CD4-positive, alpha-beta T cell treated with Interleukin-2 at 100 ng/mL for 4 hours (primary cell): ENCODE results near the gene PEX16.

Experiments
- DNase-seq: peaks from one replicate; pipeline ENCODE4 v3.0.0-alpha.2; 2020; ENCODE audit warnings: low spot score

The PEX16 gene

DNA sequence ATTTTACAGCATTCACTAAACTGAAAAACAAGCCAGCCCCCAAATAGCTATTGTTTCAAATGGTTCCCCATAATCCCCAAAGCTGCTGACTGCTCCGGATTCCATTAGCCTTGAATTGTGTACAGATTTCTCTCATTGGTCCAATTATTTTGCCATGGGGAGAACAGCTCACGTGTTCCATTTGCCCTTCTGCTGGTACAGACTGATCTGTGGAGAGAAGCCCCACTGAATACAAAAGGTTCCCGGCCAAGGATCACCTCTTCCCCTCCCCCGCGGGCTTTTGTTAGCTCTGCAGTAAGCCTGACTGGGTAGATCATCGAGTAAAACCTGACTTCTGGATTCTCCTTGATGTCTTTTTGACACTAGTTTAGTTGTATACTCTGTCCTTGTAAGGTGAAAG lies 41.3 kb downstream of the PEX16 start:
- DNase-seq: no peak

DNA sequence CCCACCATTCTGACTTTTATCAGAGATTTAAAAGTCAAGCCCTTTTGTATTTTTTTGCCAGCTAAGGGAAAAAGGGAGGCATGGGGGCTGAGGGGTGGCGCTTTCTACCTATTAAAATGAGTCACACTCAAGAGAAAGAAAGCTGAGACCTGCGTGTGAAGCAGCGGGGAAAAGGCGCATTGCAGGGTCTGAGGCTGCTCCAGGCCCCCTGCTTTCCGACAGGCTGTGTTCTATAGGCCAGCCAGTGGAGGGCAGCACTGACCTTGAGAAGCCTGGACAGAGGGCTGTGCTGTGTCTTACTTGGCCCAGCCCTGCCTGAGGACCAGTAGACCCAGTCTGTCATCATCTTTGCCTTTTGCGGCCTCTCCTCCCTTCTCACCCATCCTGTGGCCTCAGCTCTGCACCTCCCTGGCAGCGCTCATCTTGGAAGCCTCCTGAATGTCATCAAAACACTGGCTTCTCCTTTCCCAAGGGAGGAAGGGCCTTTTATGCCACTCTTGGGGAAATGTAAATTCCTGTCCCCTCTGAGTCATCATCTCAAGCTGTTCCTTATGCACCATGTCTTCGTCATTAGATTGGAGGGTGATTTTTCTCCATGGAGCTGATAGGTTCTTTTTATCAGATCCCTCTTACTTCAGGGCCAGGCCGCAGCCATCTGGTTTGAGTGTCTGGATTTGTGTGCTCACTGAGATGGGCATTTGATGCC lies 44.9 kb downstream of the PEX16 start:
- peak; percentile 32 for DNase-seq

DNA sequence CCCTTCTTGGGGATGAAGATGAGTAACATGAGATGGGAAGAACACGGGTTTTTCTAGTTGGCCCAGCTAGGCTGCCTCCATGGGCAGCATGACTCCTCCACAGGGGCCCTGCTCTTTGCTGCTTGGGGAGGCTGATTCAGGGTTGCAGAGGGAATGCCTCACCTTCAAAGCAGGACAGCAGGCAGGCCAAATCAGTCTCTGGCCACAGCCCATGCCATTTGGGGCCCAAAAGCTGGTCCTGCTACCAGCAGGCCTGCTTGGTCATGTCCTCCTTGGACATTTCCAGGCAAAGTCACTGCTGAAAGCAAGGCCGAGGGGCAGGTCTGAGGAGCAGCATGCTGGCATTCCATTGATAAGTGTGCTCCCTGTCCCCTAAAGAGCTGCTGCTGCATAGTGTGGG lies 46.0 kb downstream of the PEX16 start:
- DNase-seq: no peak

DNA sequence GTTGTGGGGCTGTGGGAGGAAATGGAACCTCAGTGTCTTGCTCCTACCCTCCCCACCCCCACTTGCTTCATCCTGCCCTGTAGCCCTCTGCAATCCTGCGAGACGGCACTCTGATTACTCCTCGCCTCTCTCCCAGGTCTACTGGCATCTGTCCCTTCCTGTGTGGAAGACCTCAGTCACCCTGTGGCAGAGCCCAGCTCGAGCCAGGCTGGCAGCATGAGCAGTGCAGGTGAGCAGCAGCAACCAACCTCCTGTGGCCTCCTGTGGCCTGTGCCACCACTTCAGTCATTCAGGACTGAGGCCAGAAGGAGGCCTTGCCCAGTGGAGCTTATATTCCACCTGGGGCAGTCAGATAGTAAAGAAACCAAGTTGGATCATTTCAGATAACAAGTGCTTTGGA lies 47.0 kb downstream of the PEX16 start:
- no peak for DNase-seq

DNA sequence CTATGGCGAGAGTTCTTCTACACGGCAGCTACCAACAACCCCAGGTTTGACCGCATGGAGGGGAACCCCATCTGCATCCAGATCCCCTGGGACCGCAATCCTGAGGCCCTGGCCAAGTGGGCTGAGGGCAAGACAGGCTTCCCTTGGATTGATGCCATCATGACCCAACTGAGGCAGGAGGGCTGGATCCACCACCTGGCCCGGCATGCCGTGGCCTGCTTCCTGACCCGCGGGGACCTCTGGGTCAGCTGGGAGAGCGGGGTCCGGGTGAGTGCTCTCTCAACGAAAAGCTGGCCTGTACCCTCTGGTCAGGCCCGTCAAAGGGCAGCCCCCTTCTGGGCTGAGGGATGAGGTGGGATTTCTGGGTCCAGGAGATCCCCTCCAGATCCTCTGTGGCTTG lies 48.1 kb downstream of the PEX16 start:
- DNase-seq: no peak

- DNase-seq: no peak
These were observed 53.6 kb downstream of the PEX16 start for GRCh38 chr11:45864041-45864440.

DNA sequence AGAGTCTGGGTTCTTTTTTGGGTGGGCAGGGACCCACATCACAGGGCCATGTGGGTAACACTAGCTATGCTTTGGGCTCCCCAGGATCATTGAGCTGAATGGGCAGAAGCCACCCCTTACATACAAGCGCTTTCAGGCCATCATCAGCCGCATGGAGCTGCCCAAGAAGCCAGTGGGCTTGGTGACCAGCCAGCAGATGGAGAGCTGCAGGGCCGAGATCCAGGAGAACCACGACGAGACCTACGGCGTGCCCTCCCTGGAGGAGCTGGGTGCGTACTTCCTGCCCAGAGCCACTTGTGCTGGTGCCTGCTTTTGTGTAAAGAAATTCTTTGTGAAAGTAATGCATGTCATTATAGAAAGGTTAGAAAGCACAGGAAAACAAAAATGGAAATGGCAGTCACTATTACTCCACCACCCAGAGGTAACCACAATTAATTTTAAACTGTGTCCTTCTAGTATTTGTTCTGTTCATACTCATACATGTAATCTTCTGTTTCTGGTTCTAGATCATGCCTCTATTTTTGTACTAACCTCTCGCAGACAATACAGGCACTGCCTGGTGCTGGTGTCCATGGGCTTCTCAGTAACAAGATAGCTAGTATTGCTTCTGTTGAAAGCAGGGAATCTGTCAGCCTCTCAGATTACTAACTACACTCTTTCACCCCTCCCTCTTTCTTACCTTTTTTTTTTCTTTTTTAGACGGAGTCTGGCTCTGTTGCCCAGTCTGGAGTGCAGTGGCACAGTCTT lies 56.7 kb downstream of the PEX16 start:
- no peak for DNase-seq

DNA sequence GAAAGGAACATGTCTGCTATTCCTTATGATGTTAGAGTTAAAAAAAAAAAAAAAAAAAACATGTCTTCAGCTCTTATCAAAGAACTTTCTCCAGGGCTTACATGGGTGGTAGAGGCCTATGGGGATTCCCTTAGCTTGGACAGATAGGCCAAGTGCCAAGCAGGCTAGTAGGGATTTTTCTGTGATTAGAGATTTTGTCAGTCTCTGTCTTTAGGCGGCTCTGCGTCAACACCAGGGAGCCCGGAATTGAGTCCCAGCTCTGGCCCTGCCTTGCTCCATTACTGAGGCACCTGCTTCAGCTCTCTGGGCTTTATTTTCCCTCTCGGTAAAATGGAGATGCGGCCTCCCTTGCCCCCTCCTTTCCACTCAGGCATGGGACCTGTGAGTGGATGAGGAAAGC lies 57.3 kb downstream of the PEX16 start:
- no peak for DNase-seq
